ENCODE measurements around the gene GAGE13. TPM values are rescaled to one million over a fixed set of nuclear protein-coding genes. Genes with fewer than 3 reads are reported as not detected.

GAGE13 gene
- total and polyA plus RNA-seq, 2 of the 4 experiments (the other 2 are of a cell fraction): not detected

DNA sequence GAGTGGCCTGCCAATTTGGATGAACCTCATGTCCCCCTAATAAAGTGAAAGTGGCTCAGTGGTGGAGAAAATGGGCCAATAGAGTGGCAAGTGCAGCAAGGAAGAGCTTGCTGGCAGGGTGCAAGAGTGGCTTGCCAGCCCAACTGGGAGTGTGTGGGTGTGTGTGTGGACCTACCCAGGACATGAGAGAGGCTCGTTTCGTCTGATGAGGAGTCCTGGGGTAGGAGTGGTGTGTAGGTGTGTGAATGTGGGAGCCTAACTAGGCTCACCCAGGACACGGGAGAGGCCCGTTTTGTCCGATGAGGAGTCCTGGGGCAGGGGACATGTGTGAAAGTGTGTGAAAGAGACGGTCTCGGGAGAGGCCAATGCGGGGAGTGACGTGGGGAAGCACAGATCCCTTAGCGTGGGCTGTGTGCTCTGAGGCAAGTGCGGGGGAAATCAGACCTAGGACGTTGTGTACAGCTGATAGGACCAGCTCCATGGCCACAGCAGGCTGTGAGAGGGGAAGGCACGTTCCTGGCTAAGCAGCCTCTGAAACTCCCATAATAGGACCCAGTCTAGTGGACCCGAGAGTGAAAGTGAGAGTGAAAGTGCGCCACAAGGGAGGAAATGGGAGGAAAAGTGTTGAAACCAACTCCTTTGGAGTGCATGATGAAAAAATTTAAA is 22.6 kb upstream of the GAGE13 start:
- Histone ChIP-seq H3K79me1 (ENCODE audit: low read depth in 1 of 2, low read length in 2 of 2) (no peaks in the 10 kb centered on the region), H3K27ac (ENCODE audit: insufficient read depth, low read length) (no peak overlapping the region), H2BK15ac (ENCODE audit: low read depth, low read length) (no peak overlapping the region), H4K20me1 (ENCODE audit: insufficient read depth, low read length) (no peaks in the 10 kb centered on the region), H2BK20ac (ENCODE audit: low read depth, low read length) (no peak overlapping the region), H3K23ac (ENCODE audit: low read depth, low read length) (no peak overlapping the region), H3K14ac (replicated peaks; ENCODE audit: low read depth, low read length) (no peak overlapping the region), H3K27me3 (ENCODE audit: control insufficient read depth, insufficient read depth, low read length) (peaks cover 4% of the 10 kb centered on the region; the same call in 1 of the 2 replicates), H3K36me3 (ENCODE audit: control insufficient read depth, insufficient read depth, low read length) (no peaks in the 10 kb centered on the region), H3K9me1 (ENCODE audit: insufficient read depth, low read length) (no peaks in the 10 kb centered on the region), H3K56ac (ENCODE audit: extremely low read depth, insufficient read depth, low read length) (no peak overlapping the region), H3K9ac (ENCODE audit: low read depth, low read length) (no peak overlapping the region), H3K4me3 (ENCODE audit: insufficient read depth, low read depth, low read length) (no peak overlapping the region), H3K4me2 (ENCODE audit: low read depth, low read length) (peak overlapping the region; percentile 89), H4K8ac (ENCODE audit: low read depth in 2 of 2, low read length in 2 of 2) (no peak overlapping the region), H4K91ac (ENCODE audit: insufficient read depth, low read depth, low read length) (no peak overlapping the region), H2AK9ac (replicated peaks; ENCODE audit: low read depth, low read length, poor library complexity) (peak overlapping the region; percentile 28), H2AFZ (replicated peaks; ENCODE audit: low read length, poor library complexity) (peak overlapping the region; percentile 79), H2AK5ac (ENCODE audit: low read depth, low read length) (no peak overlapping the region), H2BK5ac (ENCODE audit: low read depth, low read length, poor library complexity, severe bottlenecking) (no peak overlapping the region), H4K5ac (ENCODE audit: low read depth, low read length) (no peak overlapping the region), H3K4ac (ENCODE audit: low read depth, low read length) (no peak overlapping the region), H3K4me1 (ENCODE audit: control insufficient read depth, insufficient read depth, low read length) (0 out of 2 replicates have a peak, but pooled peaks cover 3% of the 10 kb centered on the region), H3K18ac (ENCODE audit: low read depth, low read length) (no peak overlapping the region), H2BK120ac (ENCODE audit: low read depth, low read length) (no peak overlapping the region), H3K9me3 (ENCODE audit: control insufficient read depth, insufficient read depth, low read length) (no peaks in the 10 kb centered on the region)
- dilution Hi-C loops (cut with HindIII; ENCODE audit: low sequenced_read_pairs, unreplicated experiment) (no loop called here), in situ Hi-C loops (cut with MboI; ENCODE audit: low sequenced_read_pairs) (no loop called here), intact Hi-C loops (cut with micrococcal nuclease) (no loop called here)
- ChIA-PET CTCF (no interaction called here), POLR2A (ENCODE audit: unreplicated experiment) (no interaction called here)
- TF ChIP-seq CHD1 (IDR thresholded peaks at IDR 0.05; ENCODE audit: low read depth, low read length): no peak
- TF ChIP-seq, protein P1, sequence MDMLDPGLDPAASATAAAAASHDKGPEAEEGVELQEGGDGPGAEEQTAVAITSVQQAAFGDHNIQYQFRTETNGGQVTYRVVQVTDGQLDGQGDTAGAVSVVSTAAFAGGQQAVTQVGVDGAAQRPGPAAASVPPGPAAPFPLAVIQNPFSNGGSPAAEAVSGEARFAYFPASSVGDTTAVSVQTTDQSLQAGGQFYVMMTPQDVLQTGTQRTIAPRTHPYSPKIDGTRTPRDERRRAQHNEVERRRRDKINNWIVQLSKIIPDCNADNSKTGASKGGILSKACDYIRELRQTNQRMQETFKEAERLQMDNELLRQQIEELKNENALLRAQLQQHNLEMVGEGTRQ (IDR thresholded peaks at IDR 0.05; ENCODE audit: low read depth, low read length): no peak
- TF ChIP-seq FOS (IDR thresholded peaks at IDR 0.05; ENCODE audit: low read depth, low read length): no peak
- TF ChIP-seq ELK1 (IDR thresholded peaks at IDR 0.05; ENCODE audit: borderline replicate concordance, low read depth, low read length): no peak
- TF ChIP-seq RAD21 (IDR thresholded peaks at IDR 0.05; ENCODE audit: low read length): no peak
- no peak for TF ChIP-seq MAZ (IDR thresholded peaks at IDR 0.05; ENCODE audit: borderline replicate concordance, low read depth, low read length)
- no peak for TF ChIP-seq MXI1 (IDR thresholded peaks at IDR 0.05; ENCODE audit: borderline replicate concordance, low read depth, low read length)
- TF ChIP-seq RFX5 (IDR thresholded peaks at IDR 0.05; ENCODE audit: low read depth, low read length): no peak
- no peak for TF ChIP-seq BHLHE40 (IDR thresholded peaks at IDR 0.05; ENCODE audit: low read depth, low read length)
- TF ChIP-seq, protein P2, sequence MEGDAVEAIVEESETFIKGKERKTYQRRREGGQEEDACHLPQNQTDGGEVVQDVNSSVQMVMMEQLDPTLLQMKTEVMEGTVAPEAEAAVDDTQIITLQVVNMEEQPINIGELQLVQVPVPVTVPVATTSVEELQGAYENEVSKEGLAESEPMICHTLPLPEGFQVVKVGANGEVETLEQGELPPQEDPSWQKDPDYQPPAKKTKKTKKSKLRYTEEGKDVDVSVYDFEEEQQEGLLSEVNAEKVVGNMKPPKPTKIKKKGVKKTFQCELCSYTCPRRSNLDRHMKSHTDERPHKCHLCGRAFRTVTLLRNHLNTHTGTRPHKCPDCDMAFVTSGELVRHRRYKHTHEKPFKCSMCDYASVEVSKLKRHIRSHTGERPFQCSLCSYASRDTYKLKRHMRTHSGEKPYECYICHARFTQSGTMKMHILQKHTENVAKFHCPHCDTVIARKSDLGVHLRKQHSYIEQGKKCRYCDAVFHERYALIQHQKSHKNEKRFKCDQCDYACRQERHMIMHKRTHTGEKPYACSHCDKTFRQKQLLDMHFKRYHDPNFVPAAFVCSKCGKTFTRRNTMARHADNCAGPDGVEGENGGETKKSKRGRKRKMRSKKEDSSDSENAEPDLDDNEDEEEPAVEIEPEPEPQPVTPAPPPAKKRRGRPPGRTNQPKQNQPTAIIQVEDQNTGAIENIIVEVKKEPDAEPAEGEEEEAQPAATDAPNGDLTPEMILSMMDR (conservative IDR thresholded peaks at IDR 0.05; ENCODE audit: low read depth, low read length): no peak
- no peak for TF ChIP-seq RCOR1 (IDR thresholded peaks at IDR 0.05; ENCODE audit: insufficient replicate concordance, low read length)
- no peak for TF ChIP-seq NFE2L2 (IDR thresholded peaks at IDR 0.05; ENCODE audit: low read depth, low read length)
- TF ChIP-seq SMC3 (IDR thresholded peaks at IDR 0.05; ENCODE audit: low read depth, low read length): no peak
- no peak for TF ChIP-seq MAFK (IDR thresholded peaks at IDR 0.05; ENCODE audit: low read depth, low read length)
- TF ChIP-seq CEBPB (IDR thresholded peaks at IDR 0.05; ENCODE audit: low read depth, low read length): no peak
- DNase-seq: no peak
- 90% methylated on average over 5 of the region's 15 CpGs; no CpG with 5 or more reads in 1 of the 2 experiments for WGBS, 2 experiments (ENCODE audit: extremely low coverage in 2 of 2, insufficient read length in 1 of 2)
- peak; percentile 29; the same call in 1 of the 2 replicates for ATAC-seq (ENCODE audit: low read depth)
- no TSS peak for BruUV-seq (replicated peaks)
